ENCODE measurements around the gene SLC25A12. TPM values are rescaled to one million over a fixed set of nuclear protein-coding genes. Genes with fewer than 3 reads are reported as not detected.
A peak's percentile ranks its signal among the peaks of the same experiment; 100 is the strongest.

Gene SLC25A12
- total and polyA plus RNA-seq, 5 donors from 2014 or later, result 11.3 to 19.9 (median 12.4) TPM

GRCh38 chr2:171745141-171745540 lies 148.9 kb downstream of the SLC25A12 start:
- peaks cover 68% of the 10 kb centered on the region for H3K36me3 ChIP-seq (ENCODE audit: control insufficient read depth, insufficient read depth, low read length)
- Mint-ChIP-seq H3K36me3 (peaks cover 58% of the 10 kb centered on the region), H3K4me1 (peaks cover 5 to 13% (median 10%) of the 10 kb centered on the region in 4 donors), H3K4me3 (no peak overlapping the region), H3K9me3 (no peaks in the 10 kb centered on the region), H3K27ac (no peak overlapping the region), H3K27me3 (no peaks in the 10 kb centered on the region)
- no peaks in the 10 kb centered on the region for H3K4me1 ChIP-seq (ENCODE audit: control insufficient read depth, insufficient read depth, low read length, poor library complexity, severe bottlenecking)
- no peaks in the 10 kb centered on the region for H3K27me3 ChIP-seq (ENCODE audit: control insufficient read depth, insufficient read depth, low read length)
- ATAC-seq (ENCODE audit: low read depth in 2 of 2) (no peak), DNase-seq (no peak)
- H3K27ac ChIP-seq (ENCODE audit: insufficient read depth, low read length, poor library complexity, severe bottlenecking), result no peak overlapping the region
- no peaks in the 10 kb centered on the region for H3K9me3 ChIP-seq (ENCODE audit: control insufficient read depth in 2 of 2, low read length in 2 of 2)
- H3K4me3 ChIP-seq (ENCODE audit: low read depth, low read length), result no peak overlapping the region

- Mint-ChIP-seq H3K27me3 (no peaks in the 10 kb centered on the region), H3K4me3 (no peak overlapping the region), H3K36me3 (peaks cover 51% of the 10 kb centered on the region), H3K4me1 (peaks cover 5 to 16% (median 11%) of the 10 kb centered on the region in 4 donors), H3K9me3 (no peaks in the 10 kb centered on the region), H3K27ac (peak overlapping the region in 2 of 3 donors; percentile 1 to 14)
- Histone ChIP-seq H3K9me3 (ENCODE audit: control insufficient read depth in 2 of 2, low read length in 2 of 2) (no peaks in the 10 kb centered on the region), H3K4me1 (ENCODE audit: control insufficient read depth, insufficient read depth, low read length, poor library complexity, severe bottlenecking) (no peaks in the 10 kb centered on the region), H3K27me3 (ENCODE audit: control insufficient read depth, insufficient read depth, low read length) (no peaks in the 10 kb centered on the region), H3K27ac (ENCODE audit: insufficient read depth, low read length, poor library complexity, severe bottlenecking) (no peak overlapping the region), H3K36me3 (ENCODE audit: control insufficient read depth, insufficient read depth, low read length) (peaks cover 54% of the 10 kb centered on the region), H3K4me3 (ENCODE audit: low read depth, low read length) (no peak overlapping the region)
- ATAC-seq (ENCODE audit: low read depth in 2 of 2) (no peak), DNase-seq (no peak)
Measured at GRCh38 chr2:171742760-171743159, 151.3 kb downstream of the SLC25A12 start.

GRCh38 chr2:171741189-171741588 lies 152.9 kb downstream of the SLC25A12 start:
- no peak overlapping the region for H3K27ac ChIP-seq (ENCODE audit: insufficient read depth, low read length, poor library complexity, severe bottlenecking)
- Mint-ChIP-seq H3K9me3 (no peaks in the 10 kb centered on the region), H3K4me3 (no peak overlapping the region), H3K27me3 (no peaks in the 10 kb centered on the region), H3K27ac (no peak overlapping the region), H3K36me3 (peaks cover 61% of the 10 kb centered on the region), H3K4me1 (peaks cover 10 to 25% (median 13%) of the 10 kb centered on the region in 4 donors)
- peaks cover 47% of the 10 kb centered on the region for H3K36me3 ChIP-seq (ENCODE audit: control insufficient read depth, insufficient read depth, low read length)
- peak in 1 of 3 donors; percentile 5 for DNase-seq
- H3K4me1 ChIP-seq (ENCODE audit: control insufficient read depth, insufficient read depth, low read length, poor library complexity, severe bottlenecking), result no peaks in the 10 kb centered on the region
- no peak overlapping the region for H3K4me3 ChIP-seq (ENCODE audit: low read depth, low read length)
- ATAC-seq (ENCODE audit: low read depth in 2 of 2), result no peak
- no peaks in the 10 kb centered on the region for H3K9me3 ChIP-seq (ENCODE audit: control insufficient read depth in 2 of 2, low read length in 2 of 2)
- H3K27me3 ChIP-seq (ENCODE audit: control insufficient read depth, insufficient read depth, low read length), result no peaks in the 10 kb centered on the region

- Histone ChIP-seq H3K9me3 (ENCODE audit: control insufficient read depth in 2 of 2, low read length in 2 of 2) (no peaks in the 10 kb centered on the region), H3K36me3 (ENCODE audit: control insufficient read depth, insufficient read depth, low read length) (peaks cover 35% of the 10 kb centered on the region), H3K4me1 (ENCODE audit: control insufficient read depth, insufficient read depth, low read length, poor library complexity, severe bottlenecking) (no peaks in the 10 kb centered on the region), H3K4me3 (ENCODE audit: low read depth, low read length) (no peak overlapping the region), H3K27me3 (ENCODE audit: control insufficient read depth, insufficient read depth, low read length) (no peaks in the 10 kb centered on the region), H3K27ac (ENCODE audit: insufficient read depth, low read length, poor library complexity, severe bottlenecking) (no peak overlapping the region)
- H3K27ac Mint-ChIP-seq, result no peak overlapping the region
- ATAC-seq (ENCODE audit: low read depth in 2 of 2), result no peak
- H3K36me3 Mint-ChIP-seq, result peaks cover 70% of the 10 kb centered on the region
- DNase-seq, result no peak
- peaks cover 0 to 3% (median 0%) of the 10 kb centered on the region in 7 donors for H3K9me3 Mint-ChIP-seq
- no peak overlapping the region for H3K4me3 Mint-ChIP-seq
- no peaks in the 10 kb centered on the region for H3K27me3 Mint-ChIP-seq
- H3K4me1 Mint-ChIP-seq, result peaks cover 11 to 32% (median 20%) of the 10 kb centered on the region in 4 donors
Measured at GRCh38 chr2:171735991-171736710, 157.9 kb downstream of the SLC25A12 start.

Other genes starting within 250 kb of the SLC25A12 start
- gene DYNC1I2, start 206.8 kb downstream of the SLC25A12 start, total RNA-seq, result 29.5 TPM
- 10 to 100 TPM; 20.9 to 31.6 (median 27.6) TPM for gene DYNC1I2, start 206.8 kb downstream of the SLC25A12 start, polyA plus RNA-seq
- 28.7 TPM for gene HAT1, start 28.2 kb upstream of the SLC25A12 start, total RNA-seq
- 10 to 100 TPM; 73.2 to 83.0 (median 80.4) TPM for gene HAT1, start 28.2 kb upstream of the SLC25A12 start, polyA plus RNA-seq
- 3.7 TPM for gene METAP1D, start 105.7 kb upstream of the SLC25A12 start, total RNA-seq
- 1 to 10 TPM in 3 of 4 donors, under 1 TPM in 1; 0.54 to 3.1 (median 2.0) TPM for gene METAP1D, start 105.7 kb upstream of the SLC25A12 start, polyA plus RNA-seq
- gene DLX1, start 191.3 kb upstream of the SLC25A12 start, total RNA-seq, result not detected
- not detected for gene DLX1, start 191.3 kb upstream of the SLC25A12 start, polyA plus RNA-seq
- gene DLX2, start 208.7 kb upstream of the SLC25A12 start, total RNA-seq, result 0.47 TPM
- not detected for gene DLX2, start 208.7 kb upstream of the SLC25A12 start, polyA plus RNA-seq

Measured in CD4-positive, CD25-positive, alpha-beta regulatory T cell (primary cell).